ENCODE data around the gene PRIMPOL.
A peak's percentile ranks its signal among the peaks of the same experiment; 100 is the strongest.
"Not testable (repeated sequence)": the region's sequence is repeated elsewhere in the genome, so short reads cannot be mapped to it uniquely, and the experiment has no call there.

PRIMPOL gene

GRCh38 chr4:184641451-184641850 lies 8.1 kb upstream of the PRIMPOL start:
- no peak for DNase-seq

GRCh38 chr4:184643731-184644130 lies 5.8 kb upstream of the PRIMPOL start:
- peak in 1 of 5 donors; percentile 67 for DNase-seq

- peak in 1 of 5 donors; percentile 52 for DNase-seq
These were observed 4.8 kb upstream of the PRIMPOL start for GRCh38 chr4:184644553-184645307.

GRCh38 chr4:184645904-184646610 lies 3.5 kb upstream of the PRIMPOL start:
- DNase-seq, result no peak

- no peak for DNase-seq
These were observed 2.1 kb upstream of the PRIMPOL start for GRCh38 chr4:184647266-184648053.

GRCh38 chr4:184648054-184648312 lies 1.6 kb upstream of the PRIMPOL start:
- DNase-seq, result no peak

- peak; percentile 22 to 58 (median 32) for DNase-seq
These were observed 1.1 kb upstream of the PRIMPOL start for GRCh38 chr4:184648313-184649025.

- DNase-seq, result no peak
These were observed 675 bp downstream of the PRIMPOL start for GRCh38 chr4:184649971-184650855.

- no peak for DNase-seq
These were observed 2.4 kb downstream of the PRIMPOL start for GRCh38 chr4:184651899-184652298.

- DNase-seq, result not testable (repeated sequence)
These were observed 3.1 kb downstream of the PRIMPOL start for GRCh38 chr4:184652681-184653080.

GRCh38 chr4:184653650-184654049 lies 4.1 kb downstream of the PRIMPOL start:
- DNase-seq, result no peak

GRCh38 chr4:184655889-184656869 lies 6.6 kb downstream of the PRIMPOL start:
- no peak for DNase-seq

GRCh38 chr4:184657144-184657543 lies 7.6 kb downstream of the PRIMPOL start:
- no peak for DNase-seq

GRCh38 chr4:184657820-184658219 lies 8.3 kb downstream of the PRIMPOL start:
- DNase-seq, result not testable (repeated sequence)

GRCh38 chr4:184660978-184661377 lies 11.4 kb downstream of the PRIMPOL start:
- DNase-seq, result no peak

GRCh38 chr4:184662236-184662635 lies 12.7 kb downstream of the PRIMPOL start:
- DNase-seq, result no peak

GRCh38 chr4:184664445-184665210 lies 15.1 kb downstream of the PRIMPOL start:
- no peak for DNase-seq

GRCh38 chr4:184666670-184667069 lies 17.1 kb downstream of the PRIMPOL start:
- DNase-seq, result no peak

GRCh38 chr4:184668096-184668495 lies 18.6 kb downstream of the PRIMPOL start:
- DNase-seq, result no peak
